ENCODE data around the gene TBC1D23.

GRCh38 chr3:100277255-100277800, 16.5 kb downstream of the TBC1D23 start:
- TF ChIP-seq POLR2AphosphoS5 (IDR thresholded peaks at IDR 0.05; ENCODE audit: borderline replicate concordance, low read depth, low read length) (no peak), EZH2 (IDR thresholded peaks at IDR 0.05) (no peak), FOXP2 (optimal IDR thresholded peaks at IDR 0.05; ENCODE audit: control extremely low read depth, extremely low read length, insufficient read depth) (no peak)
